Tibial artery (tissue), 4 donors: ENCODE results near the gene PRICKLE3.
A peak's percentile ranks its signal among the peaks of the same experiment; 100 is the strongest.
"Not testable (repeated sequence)": the region's sequence is repeated elsewhere in the genome, so short reads cannot be mapped to it uniquely, and the experiment has no call there.

Experiments used
- DNase-seq, 2 donors: peaks; one replicate each; pipeline ENCODE4 v3.0.0-alpha.2; 2019
- H3K27ac ChIP-seq, 2 donors: fragments of 200-600 bp; sonication (generic) in 1 of 2; 1 replicate in 1 of 2; 2 replicates in 1 of 2; pipeline ENCODE4 v1.5.1; 2018 to 2019; ENCODE audit warnings: mild to moderate bottlenecking in 1 of 2
- H3K27me3 ChIP-seq, 2 donors: fragments of 200-600 bp; sonication (generic) in 1 of 2; one replicate each; pipeline versions ENCODE4 v1.5.1 to v1.6.0; 2016 to 2019
- H3K36me3 ChIP-seq, 3 donors: fragments of 200-600 bp; sonication (generic) in 2 of 3; one replicate each; pipeline ENCODE4 v1.5.1; 2016 to 2019; ENCODE audit warnings: mild to moderate bottlenecking in 2 of 3
- H3K4me1 ChIP-seq, 4 donors: fragments of 200-600 bp; sonication (generic) in 2 of 4; 1 replicate in 3 of 4; 2 replicates in 1 of 4; pipeline ENCODE4 v1.5.1; 2016 to 2019
- H3K4me3 ChIP-seq, 2 donors: fragments of 200-600 bp; sonication (generic) in 1 of 2; 1 replicate in 1 of 2; 2 replicates in 1 of 2; pipeline ENCODE4 v1.5.1; 2018 to 2019; ENCODE audit warnings: mild to moderate bottlenecking in 2 of 2
- H3K9me3 ChIP-seq, 3 donors: fragments of 200-600 bp; sonication (generic) in 1 of 3; one replicate each; pipeline ENCODE4 v1.5.1; 2016 to 2019
- CTCF ChIP-seq, 2 experiments: fragments of 200-600 bp in 1 of 2; fragments of 450-650 bp in 1 of 2; IDR thresholded peaks; one replicate each; pipeline ENCODE4 v1.5.1; 2017 to 2019; ENCODE audit warnings: antibody characterized with exemption in 2 of 2, mild to moderate bottlenecking in 1 of 2, moderate library complexity in 1 of 2
- intact Hi-C: fragments of 100-400 bp; cut with DNase I; formaldehyde crosslinking; loops from one replicate; pipeline ENCODE4 v1.15.0; 2023; ENCODE audit warnings: low total_unique reads

PRICKLE3 gene

GRCh38 chrX:49153467-49153866 is 32.7 kb downstream of the PRICKLE3 start:
- intact Hi-C loops, result no loop called here
- H3K27ac ChIP-seq, result no peak overlapping the region
- H3K9me3 ChIP-seq, result no peaks in the 10 kb centered on the region
- TF ChIP-seq CTCF (IDR thresholded peaks at IDR 0.05), result no peak
- no peaks in the 10 kb centered on the region for H3K36me3 ChIP-seq
- no peaks in the 10 kb centered on the region for H3K27me3 ChIP-seq
- H3K4me1 ChIP-seq, result peaks cover 0 to 4% (median 0%) of the 10 kb centered on the region in 4 donors
- H3K4me3 ChIP-seq, result no peak overlapping the region
- DNase-seq, result no peak

- H3K36me3 ChIP-seq, intact Hi-C loops, H3K27ac ChIP-seq: not testable (repeated sequence)
These were observed 36.9 kb downstream of the PRICKLE3 start for GRCh38 chrX:49149291-49149690.

GRCh38 chrX:49148390-49149100 is 37.6 kb downstream of the PRICKLE3 start:
- H3K36me3 ChIP-seq, intact Hi-C loops, H3K4me3 ChIP-seq, H3K9me3 ChIP-seq, H3K4me1 ChIP-seq, H3K27ac ChIP-seq, H3K27me3 ChIP-seq, DNase-seq: not testable (repeated sequence)

More at GRCh38 chrX:49149291-49149690, 36.9 kb downstream of the PRICKLE3 start:
- not testable (repeated sequence) for H3K9me3 ChIP-seq, H3K4me1 ChIP-seq, H3K4me3 ChIP-seq, H3K27me3 ChIP-seq, DNase-seq

- no peaks in the 10 kb centered on the region for H3K4me1 ChIP-seq
- no peak overlapping the region for H3K27ac ChIP-seq
- intact Hi-C loops, result no loop called here
- H3K27me3 ChIP-seq, result no peaks in the 10 kb centered on the region
- TF ChIP-seq CTCF (IDR thresholded peaks at IDR 0.05), result no peak
- no peak for DNase-seq
- no peaks in the 10 kb centered on the region for H3K36me3 ChIP-seq
- no peak overlapping the region for H3K4me3 ChIP-seq
- no peaks in the 10 kb centered on the region for H3K9me3 ChIP-seq
These were observed 38.2 kb downstream of the PRICKLE3 start for GRCh38 chrX:49147936-49148335.

GRCh38 chrX:49147282-49147681 is 38.9 kb downstream of the PRICKLE3 start:
- no peak for DNase-seq
- no peak overlapping the region for H3K27ac ChIP-seq
- no peaks in the 10 kb centered on the region for H3K27me3 ChIP-seq
- no peaks in the 10 kb centered on the region for H3K9me3 ChIP-seq
- H3K36me3 ChIP-seq, result no peaks in the 10 kb centered on the region
- H3K4me1 ChIP-seq, result no peaks in the 10 kb centered on the region
- no peak for TF ChIP-seq CTCF (IDR thresholded peaks at IDR 0.05)
- H3K4me3 ChIP-seq, result no peak overlapping the region
- intact Hi-C loops, result no loop called here

GRCh38 chrX:49143154-49143553 is 43.0 kb downstream of the PRICKLE3 start:
- H3K4me3 ChIP-seq, H3K27ac ChIP-seq, H3K36me3 ChIP-seq, intact Hi-C loops, DNase-seq, H3K27me3 ChIP-seq, H3K4me1 ChIP-seq: not testable (repeated sequence)
- peaks cover 0 to 30% (median 29%) of the 10 kb centered on the region in 3 donors for H3K9me3 ChIP-seq

- DNase-seq, intact Hi-C loops: not testable (repeated sequence)
- H3K9me3 ChIP-seq, result peaks cover 0 to 30% (median 29%) of the 10 kb centered on the region in 3 donors
These were observed 43.9 kb downstream of the PRICKLE3 start for GRCh38 chrX:49142264-49142663.

More at GRCh38 chrX:49142264-49142663, 43.9 kb downstream of the PRICKLE3 start:
- not testable (repeated sequence) for H3K4me1 ChIP-seq, H3K4me3 ChIP-seq, H3K36me3 ChIP-seq, H3K27me3 ChIP-seq, H3K27ac ChIP-seq
- peak; percentile 18 to 44 for TF ChIP-seq CTCF (IDR thresholded peaks at IDR 0.05)
